Gastrocnemius medialis (tissue), 4 donors: Measurements from ENCODE around the gene KCNK4. TPM values are rescaled to one million over a fixed set of nuclear protein-coding genes. Genes with fewer than 3 reads are reported as not detected.
"Not testable (repeated sequence)": the region's sequence is repeated elsewhere in the genome, so short reads cannot be mapped to it uniquely, and the experiment has no call there.

Source experiments
- ATAC-seq, 2 donors: fragments of 150-250 bp; one replicate each; pipeline ENCODE4 v1.9.1; 2016
- DNase-seq, 2 donors: peaks; one replicate each; pipeline ENCODE4 v3.0.0-alpha.2; 2019
- H3K27ac ChIP-seq, 4 donors: fragments of 200-600 bp; sonication (generic); 1 replicate in 1 of 4; 2 replicates in 3 of 4; pipeline ENCODE4 v1.5.1; 2016 to 2018; ENCODE audit warnings: mild to moderate bottlenecking in 2 of 4, moderate library complexity in 1 of 4
- H3K27me3 ChIP-seq, 3 donors: fragments of 200-600 bp; sonication (generic) in 2 of 3; 1 replicate in 1 of 3; 2 replicates in 2 of 3; pipeline versions ENCODE4 v1.5.1 to v1.6.0; 2016 to 2019; ENCODE audit warnings: mild to moderate bottlenecking in 1 of 3, moderate library complexity in 1 of 3
- H3K36me3 ChIP-seq, 2 donors: fragments of 200-600 bp; sonication (generic) in 1 of 2; one replicate each; pipeline ENCODE4 v1.5.1; 2017 to 2018
- H3K4me1 ChIP-seq, 2 donors: fragments of 200-600 bp; sonication (generic) in 1 of 2; one replicate each; pipeline ENCODE4 v1.5.1; 2016 to 2017; ENCODE audit warnings: mild to moderate bottlenecking in 2 of 2
- H3K4me3 ChIP-seq, 4 donors: fragments of 200-600 bp; sonication (generic) in 3 of 4; 1 replicate in 1 of 4; 2 replicates in 3 of 4; pipeline ENCODE4 v1.5.1; 2016 to 2019; ENCODE audit warnings: mild to moderate bottlenecking in 2 of 4
- H3K9me3 ChIP-seq, 3 donors: fragments of 200-600 bp; sonication (generic) in 2 of 3; 1 replicate in 1 of 3; 2 replicates in 2 of 3; pipeline ENCODE4 v1.5.1; 2016 to 2019
- CTCF ChIP-seq, 5 experiments: fragments of 450-650 bp in 3 of 5; fragments of 200-600 bp in 2 of 5; sonication (generic) in 2 of 5; IDR thresholded peaks in 4 of 5; conservative IDR thresholded peaks in 1 of 5; 1 replicate in 4 of 5; 2 replicates in 1 of 5; pipeline ENCODE4 v1.5.1; 2016 to 2019; ENCODE audit warnings: antibody characterized with exemption in 5 of 5, mild to moderate bottlenecking in 3 of 5, moderate library complexity in 3 of 5
- POLR2A ChIP-seq, 2 donors: fragments of 450-650 bp; IDR thresholded peaks; one replicate each; pipeline ENCODE4 v1.6.1; 2017; ENCODE audit warnings: antibody characterized with exemption in 2 of 2, mild to moderate bottlenecking in 2 of 2, moderate library complexity in 2 of 2
- in situ Hi-C, 4 donors: fragments of 200-750 bp; cut with MboI; loops; one replicate each; pipeline versions ENCODE4 v1.15.0 to v1.8.0; 2017; ENCODE audit warnings: low sequenced_read_pairs in 4 of 4
- intact Hi-C: fragments of 100-400 bp; cut with DNase I; formaldehyde crosslinking; loops from one replicate; pipeline ENCODE4 v1.15.1; 2023; ENCODE audit warnings: low total_unique reads
- total RNA-seq, 4 donors: library from RNA; depleted of rRNA; stranded (reverse); fragments of >200 nt; gene quantifications; one replicate each; pipeline versions ENCODE4 v1.1.0 to v1.2.3, GENCODE V29; 2016

Gene KCNK4
- total RNA-seq, 4 donors from 2014 or later, result not detected

GRCh38 chr11:64321026-64321425 lies 29.9 kb downstream of the KCNK4 start:
- Histone ChIP-seq H3K27me3 (no peaks in the 10 kb centered on the region), H3K9me3 (no peaks in the 10 kb centered on the region), H3K4me1 (peaks cover 11 to 19% of the 10 kb centered on the region in 2 donors), H3K36me3 (peaks cover 0 to 22% of the 10 kb centered on the region in 2 donors), H3K27ac (no peak overlapping the region), H3K4me3 (no peak overlapping the region)
- in situ Hi-C loops (no loop called here), intact Hi-C loops (no loop called here)
- no peak for TF ChIP-seq POLR2A (IDR thresholded peaks at IDR 0.05)
- no peak for TF ChIP-seq CTCF (IDR thresholded peaks at IDR 0.05 in 4 of 5, conservative IDR thresholded peaks at IDR 0.05 in 1 of 5)
- no peak for DNase-seq
- ATAC-seq, result no peak

GRCh38 chr11:64321533-64321932 lies 30.4 kb downstream of the KCNK4 start:
- DNase-seq (no peak), ATAC-seq (no peak)
- Histone ChIP-seq H3K27ac (no peak overlapping the region), H3K4me3 (no peak overlapping the region), H3K4me1 (peaks cover 8 to 14% of the 10 kb centered on the region in 2 donors), H3K27me3 (no peaks in the 10 kb centered on the region), H3K9me3 (no peaks in the 10 kb centered on the region), H3K36me3 (peaks cover 0 to 17% of the 10 kb centered on the region in 2 donors)
- intact Hi-C loops, result no loop called here
- in situ Hi-C loops, result no loop called here
- no peak for TF ChIP-seq CTCF (IDR thresholded peaks at IDR 0.05 in 4 of 5, conservative IDR thresholded peaks at IDR 0.05 in 1 of 5)
- no peak for TF ChIP-seq POLR2A (IDR thresholded peaks at IDR 0.05)

- DNase-seq (no peak), ATAC-seq (no peak)
- Histone ChIP-seq H3K9me3 (no peaks in the 10 kb centered on the region), H3K4me1 (peaks cover 5 to 10% of the 10 kb centered on the region in 2 donors), H3K27me3 (no peaks in the 10 kb centered on the region), H3K36me3 (peaks cover 0 to 17% of the 10 kb centered on the region in 2 donors), H3K4me3 (no peak overlapping the region), H3K27ac (no peak overlapping the region)
- in situ Hi-C loops, result no loop called here
- TF ChIP-seq POLR2A (IDR thresholded peaks at IDR 0.05) (no peak), CTCF (IDR thresholded peaks at IDR 0.05 in 4 of 5, conservative IDR thresholded peaks at IDR 0.05 in 1 of 5) (no peak)
- intact Hi-C loops, result no loop called here
Observed at GRCh38 chr11:64322925-64323260, 31.8 kb downstream of the KCNK4 start.

GRCh38 chr11:64323373-64323772 lies 32.3 kb downstream of the KCNK4 start:
- in situ Hi-C loops (no loop called here), intact Hi-C loops (no loop called here)
- DNase-seq (no peak), ATAC-seq (no peak)
- H3K27ac ChIP-seq, result no peak overlapping the region
- no peaks in the 10 kb centered on the region for H3K27me3 ChIP-seq
- H3K9me3 ChIP-seq, result no peaks in the 10 kb centered on the region
- H3K36me3 ChIP-seq, result peaks cover 0 to 17% of the 10 kb centered on the region in 2 donors
- peaks cover 5 to 9% of the 10 kb centered on the region in 2 donors for H3K4me1 ChIP-seq
- H3K4me3 ChIP-seq, result no peak overlapping the region
- TF ChIP-seq CTCF (IDR thresholded peaks at IDR 0.05 in 4 of 5, conservative IDR thresholded peaks at IDR 0.05 in 1 of 5) (no peak), POLR2A (IDR thresholded peaks at IDR 0.05) (no peak)

GRCh38 chr11:64323984-64324383 lies 32.9 kb downstream of the KCNK4 start:
- H3K27me3 ChIP-seq, H3K9me3 ChIP-seq, H3K4me3 ChIP-seq, H3K4me1 ChIP-seq, in situ Hi-C loops, intact Hi-C loops, H3K27ac ChIP-seq, ATAC-seq, DNase-seq: not testable (repeated sequence)
- H3K36me3 ChIP-seq, result peaks cover 0 to 17% of the 10 kb centered on the region in 2 donors
